22Rv1 (cell line): ENCODE measurements around the gene LAMC1.

Experiments used
- ZFX ChIP-seq: fragments of 450-650 bp; IDR thresholded peaks from 2 replicates; pipeline ENCODE4 v1.6.1; 2017; ENCODE audit warnings: antibody characterized with exemption, borderline replicate concordance
- TF ChIP-seq, protein P1 (sequence below): fragments of 450-650 bp; IDR thresholded peaks from 2 replicates; pipeline ENCODE4 v1.5.1; 2017; ENCODE audit warnings: mild to moderate bottlenecking

DNA sequence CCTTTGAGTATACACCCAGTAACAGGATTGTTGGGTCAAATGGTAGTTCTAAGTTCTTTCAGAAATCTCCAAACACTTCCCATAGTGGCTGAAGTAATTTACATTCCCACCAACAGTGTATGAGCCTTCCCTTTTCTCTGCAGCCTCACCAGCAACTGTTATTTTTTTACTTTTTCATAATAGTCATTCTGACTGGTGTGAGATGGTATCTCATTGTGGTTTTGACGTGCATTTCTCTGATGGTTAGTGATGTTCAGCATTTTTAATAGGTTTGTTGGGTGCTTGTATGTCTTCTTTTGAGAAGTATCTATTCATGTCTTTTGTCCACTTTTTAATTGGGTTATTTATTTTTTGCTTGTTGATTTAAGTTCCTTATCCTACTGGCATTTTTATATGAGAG lies 26.4 kb upstream of the LAMC1 start:
- TF ChIP-seq, protein P1, sequence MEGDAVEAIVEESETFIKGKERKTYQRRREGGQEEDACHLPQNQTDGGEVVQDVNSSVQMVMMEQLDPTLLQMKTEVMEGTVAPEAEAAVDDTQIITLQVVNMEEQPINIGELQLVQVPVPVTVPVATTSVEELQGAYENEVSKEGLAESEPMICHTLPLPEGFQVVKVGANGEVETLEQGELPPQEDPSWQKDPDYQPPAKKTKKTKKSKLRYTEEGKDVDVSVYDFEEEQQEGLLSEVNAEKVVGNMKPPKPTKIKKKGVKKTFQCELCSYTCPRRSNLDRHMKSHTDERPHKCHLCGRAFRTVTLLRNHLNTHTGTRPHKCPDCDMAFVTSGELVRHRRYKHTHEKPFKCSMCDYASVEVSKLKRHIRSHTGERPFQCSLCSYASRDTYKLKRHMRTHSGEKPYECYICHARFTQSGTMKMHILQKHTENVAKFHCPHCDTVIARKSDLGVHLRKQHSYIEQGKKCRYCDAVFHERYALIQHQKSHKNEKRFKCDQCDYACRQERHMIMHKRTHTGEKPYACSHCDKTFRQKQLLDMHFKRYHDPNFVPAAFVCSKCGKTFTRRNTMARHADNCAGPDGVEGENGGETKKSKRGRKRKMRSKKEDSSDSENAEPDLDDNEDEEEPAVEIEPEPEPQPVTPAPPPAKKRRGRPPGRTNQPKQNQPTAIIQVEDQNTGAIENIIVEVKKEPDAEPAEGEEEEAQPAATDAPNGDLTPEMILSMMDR: no peak
- no peak for TF ChIP-seq ZFX
